Heart left ventricle (tissue), 16 donors: ENCODE measurements around the gene ASAP2. TPM values are rescaled to one million over a fixed set of nuclear protein-coding genes. Genes with fewer than 3 reads are reported as not detected.

Source experiments
- ATAC-seq, 4 donors: fragments of 200-7000 bp; cut with Tn5 transposase; one replicate each; pipeline ENCODE4 v1.9.1; 2020 to 2022; ENCODE audit warnings: moderate library complexity in 4 of 4, mild to moderate bottlenecking in 3 of 4, moderate number of reproducible peaks in 1 of 4
- DNase-seq, 5 donors: peaks; one replicate each; pipeline ENCODE4 v3.0.0-alpha.2; 2020
- H3K27ac ChIP-seq, 12 donors: fragments of 200-600 bp; sonication (generic) in 4 of 12; one replicate each; pipeline versions ENCODE4 v1.5.0 to v1.8.0; 2016 to 2022; ENCODE audit warnings: mild to moderate bottlenecking in 2 of 12
- H3K27me3 ChIP-seq, 9 donors: fragments of 200-600 bp; sonication (generic) in 2 of 9; one replicate each; pipeline versions ENCODE4 v1.5.1 to v1.8.0; 2016 to 2022; ENCODE audit warnings: mild to moderate bottlenecking in 3 of 9
- H3K36me3 ChIP-seq, 9 donors: fragments of 200-600 bp; sonication (generic) in 2 of 9; one replicate each; pipeline versions ENCODE4 v1.5.0 to v1.8.0; 2018 to 2022; ENCODE audit warnings: mild to moderate bottlenecking in 2 of 9
- H3K4me1 ChIP-seq, 12 donors: fragments of 200-600 bp; sonication (generic) in 4 of 12; one replicate each; pipeline versions ENCODE4 v1.5.0 to v1.8.0; 2016 to 2022; ENCODE audit warnings: mild to moderate bottlenecking in 3 of 12
- H3K4me3 ChIP-seq, 12 donors: fragments of 200-600 bp; sonication (generic) in 4 of 12; one replicate each; pipeline versions ENCODE4 v1.5.0 to v1.8.0; 2017 to 2022; ENCODE audit warnings: mild to moderate bottlenecking in 9 of 12, moderate library complexity in 4 of 12
- H3K9me3 ChIP-seq, 12 donors: fragments of 200-600 bp; sonication (generic) in 4 of 12; one replicate each; pipeline versions ENCODE4 v1.5.0 to v1.8.0; 2016 to 2022; ENCODE audit warnings: mild to moderate bottlenecking in 1 of 12
- CTCF ChIP-seq, 12 donors: fragments of 200-600 bp; sonication (generic) in 4 of 12; IDR thresholded peaks; one replicate each; pipeline versions ENCODE4 v1.5.0 to v1.8.0; 2018 to 2022; ENCODE audit warnings: antibody characterized with exemption in 12 of 12, mild to moderate bottlenecking in 5 of 12
- POLR2A ChIP-seq, 2 donors: fragments of 450-650 bp; IDR thresholded peaks; one replicate each; pipeline ENCODE4 v1.6.1; 2017; ENCODE audit warnings: antibody characterized with exemption in 2 of 2, mild to moderate bottlenecking in 2 of 2, moderate library complexity in 2 of 2
- WGBS, 4 donors: extraction: QIAGEN DNeasy Blood & Tissue Kit in 2 of 4; methylation state at CpG; one replicate each; pipeline versions ENCODE4 v1.1.5 to v1.1.7; 2013 to 2018; 5-methylcytosine and 5-hydroxymethylcytosine counted together
- intact Hi-C, 10 donors: fragments of 100-400 bp; cut with DNase I; formaldehyde crosslinking; loops; one replicate each; pipeline versions ENCODE4 v1.11.1 to v1.14.2; 2022
- polyA plus RNA-seq, 2 donors: library from polyadenylated mRNA; stranded (reverse); fragments of 200-250 nt; gene quantifications; one replicate each; pipeline ENCODE4 v1.2.3, GENCODE V29; 2013
- total RNA-seq, 9 donors: library from RNA; depleted of rRNA in 2 of 9; stranded (reverse); fragments of >200 nt in 2 of 9; fragmentation: NEBNext Ultra II Directional in 3 of 9; extraction: Animal tissue kit (Norgen Biotek cat#: 25700) in 3 of 9; gene quantifications; one replicate each; pipeline versions ENCODE4 v1.1.0 to v1.2.4, GENCODE V29; 2016 to 2023
- donor health status: ischemic (EF 13 %, LVEDD 7.1; RV severe dilation, severe dysfunction).
- donor health status: healthy with polysubstance abuse.
- donor health status: DM: no; HTN: yes; CAD: no.
- donor health status: DM: no; HTN: no; CAD: no.
- donor health status: ischemic (EF 25% LVEDD 6.9; RV normal size, moderate dysfunction).
- donor health status: ischemic (EF 25% LVEDD 5.7; RV mildly dilated, moderate dysfunction).
- donor health status: healthy.
- donor health status: DM: yes; HTN: yes; CAD: no.
- donor health status: ischemic (EF 35%, LVEDD 5.7; RV mildly dilated, moderate dysfunction).
- donor health status: nonischemic (EF 11% LVEDD 7.7; RV severe dilation, severe dysfunction).
- donor health status: DM: yes; HTN: yes; CAD: no.
- donor health status: PGD.
- donor health status: ischemic (EF 29% LVEDD 5.4; RV normal size, mild dysfunction).
- donor health status: nonischemic (EF 23%, LVEDD 6.1; RV moderate dilation, normal function).

ASAP2 gene
- total and polyA plus RNA-seq, 11 donors = 6.7 to 17.0 (median 11.9) TPM

GRCh38 chr2:9248363-9248762, 41.8 kb downstream of the ASAP2 start:
- H3K36me3 ChIP-seq = no peaks in the 10 kb centered on the region
- H3K27me3 ChIP-seq = no peaks in the 10 kb centered on the region
- DNase-seq = no peak
- no peak for ATAC-seq
- intact Hi-C loops = no loop called here
- TF ChIP-seq CTCF (IDR thresholded peaks at IDR 0.05) = no peak
- no peak for TF ChIP-seq POLR2A (IDR thresholded peaks at IDR 0.05)
- WGBS, 4 donors = 93 to 96% (median 94%) methylated on average over 7 of the region's 7 CpGs
- H3K9me3 ChIP-seq = no peaks in the 10 kb centered on the region
- no peak overlapping the region for H3K4me3 ChIP-seq
- H3K4me1 ChIP-seq = peaks cover 3 to 81% (median 55%) of the 10 kb centered on the region in 12 donors
- peak overlapping the region in 5 of 12 donors; percentile 2 to 54 (median 25) for H3K27ac ChIP-seq

GRCh38 chr2:9249020-9249800, 42.6 kb downstream of the ASAP2 start:
- ATAC-seq = peak in 3 of 4 donors; percentile 9 to 37 (median 10)
- intact Hi-C loops = no loop called here
- H3K36me3 ChIP-seq = no peaks in the 10 kb centered on the region
- no peak for TF ChIP-seq CTCF (IDR thresholded peaks at IDR 0.05)
- TF ChIP-seq POLR2A (IDR thresholded peaks at IDR 0.05) = no peak
- H3K27me3 ChIP-seq = no peaks in the 10 kb centered on the region
- no peaks in the 10 kb centered on the region for H3K9me3 ChIP-seq
- 58 to 71% (median 64%) methylated on average over 10 of the region's 10 CpGs for WGBS, 4 donors
- peaks cover 3 to 76% (median 55%) of the 10 kb centered on the region in 12 donors for H3K4me1 ChIP-seq
- no peak overlapping the region for H3K4me3 ChIP-seq
- H3K27ac ChIP-seq = peak overlapping the region in 4 of 12 donors; percentile 1 to 40 (median 2)
- peak in 1 of 5 donors; percentile 43 for DNase-seq

GRCh38 chr2:9250091-9250490, 43.5 kb downstream of the ASAP2 start:
- no peak for DNase-seq
- Histone ChIP-seq H3K9me3 (no peaks in the 10 kb centered on the region), H3K27ac (peak overlapping the region in 6 of 12 donors; percentile 9 to 58 (median 54)), H3K4me1 (peaks cover 3 to 74% (median 55%) of the 10 kb centered on the region in 12 donors), H3K4me3 (no peak overlapping the region), H3K27me3 (no peaks in the 10 kb centered on the region), H3K36me3 (no peaks in the 10 kb centered on the region)
- WGBS, 4 donors = 72 to 87% (median 77%) methylated on average over 4 of the region's 4 CpGs
- no peak for ATAC-seq
- intact Hi-C loops = no loop called here
- TF ChIP-seq POLR2A (IDR thresholded peaks at IDR 0.05) (no peak), CTCF (IDR thresholded peaks at IDR 0.05) (no peak)

- H3K9me3 ChIP-seq = no peaks in the 10 kb centered on the region
- WGBS, 4 donors = 74 to 87% (median 80%) methylated on average over 12 of the region's 12 CpGs
- H3K4me1 ChIP-seq = peaks cover 3 to 73% (median 53%) of the 10 kb centered on the region in 12 donors
- DNase-seq (no peak), ATAC-seq (peak in 1 of 4 donors; percentile 15)
- H3K36me3 ChIP-seq = no peaks in the 10 kb centered on the region
- TF ChIP-seq CTCF (IDR thresholded peaks at IDR 0.05) (no peak), POLR2A (IDR thresholded peaks at IDR 0.05) (no peak)
- intact Hi-C loops = no loop called here
- H3K27me3 ChIP-seq = no peaks in the 10 kb centered on the region
- H3K4me3 ChIP-seq = no peak overlapping the region
- peak overlapping the region in 10 of 12 donors; percentile 9 to 61 (median 54) for H3K27ac ChIP-seq
Observed at GRCh38 chr2:9250498-9251153, 44.0 kb downstream of the ASAP2 start.
